Measurements from ENCODE around the gene CORO1C. TPM values are rescaled to one million over a fixed set of nuclear protein-coding genes. Genes with fewer than 3 reads are reported as not detected.

The CORO1C gene
- total RNA-seq, 1 experiment from 2014 or later: 208 TPM

DNA sequence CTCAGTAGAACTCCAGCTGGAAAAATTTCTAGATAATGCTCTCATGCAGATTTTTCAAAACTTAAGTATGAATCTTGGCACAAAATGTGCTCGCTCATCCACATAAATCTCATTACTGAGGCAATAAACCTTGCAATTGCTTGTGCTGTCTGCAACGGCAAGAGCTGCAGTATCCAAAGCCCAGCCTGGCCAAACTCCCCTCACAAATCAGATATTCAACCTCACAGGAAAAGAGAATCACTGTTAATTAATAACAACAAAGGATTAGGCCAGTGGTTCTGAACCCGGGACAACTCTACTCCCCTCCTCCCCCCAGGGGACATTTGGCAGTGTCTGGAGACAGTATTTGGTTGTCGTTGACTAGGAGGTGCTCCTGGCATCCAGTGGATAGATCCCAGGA is 19.2 kb upstream of the CORO1C start:
- Histone ChIP-seq H3K27ac (ENCODE audit: low read depth, low read length, poor library complexity, severe bottlenecking) (peak overlapping the region; percentile 73), H3K27me3 (replicated peaks; ENCODE audit: insufficient read depth, low read depth, low read length, poor library complexity) (no peaks in the 10 kb centered on the region), H3K4me3 (ENCODE audit: low read depth, low read length, poor library complexity, severe bottlenecking) (no peak overlapping the region), H3K9me3 (ENCODE audit: low read depth, low read length, poor library complexity, severe bottlenecking) (no peaks in the 10 kb centered on the region), H3K4me1 (ENCODE audit: insufficient read depth, low read length, poor library complexity, severe bottlenecking) (peaks cover 29% of the 10 kb centered on the region), H3K36me3 (ENCODE audit: insufficient read depth, low read length, poor library complexity, severe bottlenecking) (no peaks in the 10 kb centered on the region)
- CTCF ChIA-PET: no interaction called here
- TF ChIP-seq EZH2 (IDR thresholded peaks at IDR 0.05; ENCODE audit: borderline replicate concordance, low read depth, low read length, poor library complexity, severe bottlenecking): no peak
- TF ChIP-seq, protein P1, sequence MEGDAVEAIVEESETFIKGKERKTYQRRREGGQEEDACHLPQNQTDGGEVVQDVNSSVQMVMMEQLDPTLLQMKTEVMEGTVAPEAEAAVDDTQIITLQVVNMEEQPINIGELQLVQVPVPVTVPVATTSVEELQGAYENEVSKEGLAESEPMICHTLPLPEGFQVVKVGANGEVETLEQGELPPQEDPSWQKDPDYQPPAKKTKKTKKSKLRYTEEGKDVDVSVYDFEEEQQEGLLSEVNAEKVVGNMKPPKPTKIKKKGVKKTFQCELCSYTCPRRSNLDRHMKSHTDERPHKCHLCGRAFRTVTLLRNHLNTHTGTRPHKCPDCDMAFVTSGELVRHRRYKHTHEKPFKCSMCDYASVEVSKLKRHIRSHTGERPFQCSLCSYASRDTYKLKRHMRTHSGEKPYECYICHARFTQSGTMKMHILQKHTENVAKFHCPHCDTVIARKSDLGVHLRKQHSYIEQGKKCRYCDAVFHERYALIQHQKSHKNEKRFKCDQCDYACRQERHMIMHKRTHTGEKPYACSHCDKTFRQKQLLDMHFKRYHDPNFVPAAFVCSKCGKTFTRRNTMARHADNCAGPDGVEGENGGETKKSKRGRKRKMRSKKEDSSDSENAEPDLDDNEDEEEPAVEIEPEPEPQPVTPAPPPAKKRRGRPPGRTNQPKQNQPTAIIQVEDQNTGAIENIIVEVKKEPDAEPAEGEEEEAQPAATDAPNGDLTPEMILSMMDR (conservative IDR thresholded peaks at IDR 0.05; ENCODE audit: low read depth, low read length): no peak
- no TSS peak for BruUV-seq (replicated peaks)
- intact Hi-C loops (cut with micrococcal nuclease; ENCODE audit: unreplicated experiment): no loop called here
- DNase-seq (ENCODE audit: low spot score): peak; percentile 72
- POLR2A ChIA-PET (ENCODE audit: low non-redundant PET): no interaction called here

DNA sequence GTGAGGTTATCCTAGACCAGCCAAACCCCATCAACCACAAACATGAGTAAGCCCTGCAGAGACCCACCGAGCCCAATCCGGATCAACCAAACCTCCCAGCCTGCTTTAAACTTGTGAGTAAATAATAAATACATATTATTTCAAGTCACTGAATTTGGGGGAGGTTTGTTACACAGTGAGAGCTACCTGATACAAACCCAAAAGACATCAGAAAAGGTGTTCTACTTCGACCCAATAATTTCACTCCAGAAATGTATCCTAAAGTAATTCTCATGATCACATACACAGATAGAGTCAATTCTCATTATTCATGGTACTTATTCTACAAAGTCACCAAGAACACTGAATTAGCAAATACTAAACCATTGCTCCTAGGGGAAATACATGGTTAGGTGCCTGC is 16.2 kb upstream of the CORO1C start:
- H3K4me3 ChIP-seq (ENCODE audit: low read depth, low read length, poor library complexity, severe bottlenecking): no peak overlapping the region
- H3K9me3 ChIP-seq (ENCODE audit: low read depth, low read length, poor library complexity, severe bottlenecking): no peaks in the 10 kb centered on the region
- POLR2A ChIA-PET (ENCODE audit: low non-redundant PET): no interaction called here
- intact Hi-C loops (cut with micrococcal nuclease; ENCODE audit: unreplicated experiment): no loop called here
- CTCF ChIA-PET: no interaction called here
- TF ChIP-seq, protein P1 (conservative IDR thresholded peaks at IDR 0.05; ENCODE audit: low read depth, low read length): no peak
- no peak for TF ChIP-seq EZH2 (IDR thresholded peaks at IDR 0.05; ENCODE audit: borderline replicate concordance, low read depth, low read length, poor library complexity, severe bottlenecking)
- no TSS peak for BruUV-seq (replicated peaks)
- DNase-seq (ENCODE audit: low spot score): no peak
- H3K36me3 ChIP-seq (ENCODE audit: insufficient read depth, low read length, poor library complexity, severe bottlenecking): no peaks in the 10 kb centered on the region
- H3K27ac ChIP-seq (ENCODE audit: low read depth, low read length, poor library complexity, severe bottlenecking): no peak overlapping the region
- no peaks in the 10 kb centered on the region for H3K27me3 ChIP-seq (replicated peaks; ENCODE audit: insufficient read depth, low read depth, low read length, poor library complexity)
- H3K4me1 ChIP-seq (ENCODE audit: insufficient read depth, low read length, poor library complexity, severe bottlenecking): peaks cover 29% of the 10 kb centered on the region

DNA sequence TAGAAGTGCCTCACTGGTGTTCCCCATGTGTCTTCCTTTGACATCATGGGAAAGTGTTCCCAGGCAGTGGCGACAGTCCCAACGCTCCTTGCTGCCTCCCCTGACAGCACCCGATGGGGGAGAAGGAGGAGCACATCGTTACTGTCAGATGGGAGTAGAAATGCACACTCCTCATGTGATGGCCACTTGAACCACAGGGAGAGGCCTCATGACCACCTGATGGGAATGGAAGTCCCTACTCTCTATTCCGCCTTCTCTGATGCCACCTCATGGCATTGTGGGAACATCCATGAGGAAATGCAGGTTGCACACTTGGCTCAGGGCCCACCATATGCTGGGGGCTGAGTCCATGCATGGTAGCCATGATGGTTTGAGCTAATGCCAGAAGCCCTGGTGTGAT is 14.3 kb upstream of the CORO1C start:
- no peaks in the 10 kb centered on the region for H3K36me3 ChIP-seq (ENCODE audit: insufficient read depth, low read length, poor library complexity, severe bottlenecking)
- BruUV-seq (replicated peaks): no TSS peak
- intact Hi-C loops (cut with micrococcal nuclease; ENCODE audit: unreplicated experiment): no loop called here
- no peak overlapping the region for H3K4me3 ChIP-seq (ENCODE audit: low read depth, low read length, poor library complexity, severe bottlenecking)
- H3K27ac ChIP-seq (ENCODE audit: low read depth, low read length, poor library complexity, severe bottlenecking): no peak overlapping the region
- no peaks in the 10 kb centered on the region for H3K27me3 ChIP-seq (replicated peaks; ENCODE audit: insufficient read depth, low read depth, low read length, poor library complexity)
- CTCF ChIA-PET: no interaction called here
- TF ChIP-seq EZH2 (IDR thresholded peaks at IDR 0.05; ENCODE audit: borderline replicate concordance, low read depth, low read length, poor library complexity, severe bottlenecking): no peak
- TF ChIP-seq, protein P1 (conservative IDR thresholded peaks at IDR 0.05; ENCODE audit: low read depth, low read length): no peak
- POLR2A ChIA-PET (ENCODE audit: low non-redundant PET): no interaction called here
- no peaks in the 10 kb centered on the region for H3K9me3 ChIP-seq (ENCODE audit: low read depth, low read length, poor library complexity, severe bottlenecking)
- peaks cover 10% of the 10 kb centered on the region for H3K4me1 ChIP-seq (ENCODE audit: insufficient read depth, low read length, poor library complexity, severe bottlenecking)
- no peak for DNase-seq (ENCODE audit: low spot score)
